ENCODE data around the gene TRIM9.

- TF ChIP-seq CTCF (conservative IDR thresholded peaks at IDR 0.05; ENCODE audit: low read length) = no peak
- no peak for TF ChIP-seq EZH2phosphoT487 (IDR thresholded peaks at IDR 0.05; ENCODE audit: borderline replicate concordance)
Measured at GRCh38 chr14:51000566-51000965, 94.3 kb downstream of the TRIM9 start.
